Glutamatergic neuron (in vitro differentiated cells): Measurements from ENCODE around the gene SCN8A. TPM values are rescaled to one million over a fixed set of nuclear protein-coding genes. Genes with fewer than 3 reads are reported as not detected.

Experiments
- DNase-seq: peaks from one replicate; pipeline ENCODE4 v3.0.0; 2022
- H3K27ac Mint-ChIP-seq: one replicate; pipeline ENCODE4 v1.8.0; 2020; ENCODE audit warnings: mild to moderate bottlenecking, mixed read lengths, inconsistent platforms; ENCODE audit not compliant: unreplicated experiment
- H3K27me3 Mint-ChIP-seq: one replicate; pipeline ENCODE4 v1.8.0; 2020; ENCODE audit warnings: mild to moderate bottlenecking, moderate library complexity, mixed read lengths, inconsistent platforms; ENCODE audit not compliant: unreplicated experiment
- H3K36me3 Mint-ChIP-seq: one replicate; pipeline ENCODE4 v1.8.0; 2020; ENCODE audit warnings: mild to moderate bottlenecking, mixed read lengths, inconsistent platforms; ENCODE audit not compliant: unreplicated experiment
- H3K4me1 Mint-ChIP-seq: one replicate; pipeline ENCODE4 v1.8.0; 2020; ENCODE audit warnings: mild to moderate bottlenecking, low read depth, mixed read lengths, inconsistent platforms; ENCODE audit not compliant: unreplicated experiment
- H3K4me3 Mint-ChIP-seq: one replicate; pipeline ENCODE4 v1.8.0; 2020; ENCODE audit warnings: mild to moderate bottlenecking, mixed read lengths, inconsistent platforms; ENCODE audit not compliant: unreplicated experiment
- H3K9me3 Mint-ChIP-seq: one replicate; pipeline ENCODE4 v1.8.0; 2020; ENCODE audit warnings: mild to moderate bottlenecking, moderate library complexity, mixed read lengths, inconsistent platforms; ENCODE audit not compliant: unreplicated experiment
- total RNA-seq: library from RNA; stranded (reverse); fragmentation: NEBNext Ultra II Directional; extraction: Animal tissue kit (Norgen Biotek cat#: 25700); gene quantifications from one replicate; pipeline ENCODE4 v1.2.1, GENCODE V29; 2021; ENCODE audit not compliant: unreplicated experiment
- TF ChIP-seq, protein P1 (sequence below): fragments of 200-600 bp; sonication (generic); IDR thresholded peaks from one replicate; pipeline ENCODE4 v1.5.0; 2021; ENCODE audit not compliant: partially characterized antibody, unreplicated experiment

Gene SCN8A
- total RNA-seq, 1 donor from 2014 or later: 47.6 TPM

DNA sequence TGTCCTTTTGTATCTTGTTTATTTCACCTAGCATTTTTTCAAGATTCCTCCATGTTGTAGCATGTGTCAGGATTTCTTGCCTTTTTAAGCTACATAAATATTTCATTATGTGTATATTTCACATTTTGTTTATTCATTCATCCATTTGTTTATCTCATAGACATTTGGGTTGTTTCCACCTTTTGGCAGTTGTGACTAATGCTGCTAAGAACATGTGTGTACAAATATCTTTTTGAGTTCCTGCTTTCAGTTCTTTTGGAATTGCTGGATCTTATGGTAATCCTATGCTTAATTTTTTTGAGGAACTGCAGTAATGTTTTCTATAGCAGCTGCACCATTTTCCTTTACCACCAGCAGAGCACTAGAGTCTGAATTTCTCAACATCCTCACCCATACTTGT, 62.4 kb downstream of the SCN8A start:
- Mint-ChIP-seq H3K27ac (no peak overlapping the region), H3K4me3 (no peak overlapping the region), H3K4me1 (peaks cover 4% of the 10 kb centered on the region), H3K27me3 (peaks cover 3% of the 10 kb centered on the region), H3K9me3 (peaks cover 1% of the 10 kb centered on the region), H3K36me3 (peaks cover 7% of the 10 kb centered on the region)
- DNase-seq: no peak
- TF ChIP-seq, protein P1, sequence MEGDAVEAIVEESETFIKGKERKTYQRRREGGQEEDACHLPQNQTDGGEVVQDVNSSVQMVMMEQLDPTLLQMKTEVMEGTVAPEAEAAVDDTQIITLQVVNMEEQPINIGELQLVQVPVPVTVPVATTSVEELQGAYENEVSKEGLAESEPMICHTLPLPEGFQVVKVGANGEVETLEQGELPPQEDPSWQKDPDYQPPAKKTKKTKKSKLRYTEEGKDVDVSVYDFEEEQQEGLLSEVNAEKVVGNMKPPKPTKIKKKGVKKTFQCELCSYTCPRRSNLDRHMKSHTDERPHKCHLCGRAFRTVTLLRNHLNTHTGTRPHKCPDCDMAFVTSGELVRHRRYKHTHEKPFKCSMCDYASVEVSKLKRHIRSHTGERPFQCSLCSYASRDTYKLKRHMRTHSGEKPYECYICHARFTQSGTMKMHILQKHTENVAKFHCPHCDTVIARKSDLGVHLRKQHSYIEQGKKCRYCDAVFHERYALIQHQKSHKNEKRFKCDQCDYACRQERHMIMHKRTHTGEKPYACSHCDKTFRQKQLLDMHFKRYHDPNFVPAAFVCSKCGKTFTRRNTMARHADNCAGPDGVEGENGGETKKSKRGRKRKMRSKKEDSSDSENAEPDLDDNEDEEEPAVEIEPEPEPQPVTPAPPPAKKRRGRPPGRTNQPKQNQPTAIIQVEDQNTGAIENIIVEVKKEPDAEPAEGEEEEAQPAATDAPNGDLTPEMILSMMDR: no peak

DNA sequence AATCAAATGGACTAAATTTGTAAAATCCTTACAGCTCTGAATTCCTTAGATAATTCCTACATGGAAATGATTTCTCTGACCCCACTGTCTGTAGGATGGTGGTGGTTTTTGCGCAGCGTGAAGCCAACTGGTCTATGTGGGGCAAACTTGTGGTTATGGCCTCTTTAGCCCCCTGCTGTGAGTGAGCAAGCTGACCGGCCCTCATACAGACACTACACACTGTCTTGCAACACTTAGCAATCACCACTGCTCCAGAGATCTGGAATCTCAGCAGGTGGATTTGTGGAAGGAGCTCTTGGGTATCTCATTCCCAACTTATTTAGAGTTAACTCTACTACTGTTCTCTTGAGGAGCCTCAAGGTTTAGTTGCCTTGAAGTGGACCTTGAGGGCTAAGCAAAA, 70.2 kb downstream of the SCN8A start:
- H3K4me1 Mint-ChIP-seq: peaks cover 24% of the 10 kb centered on the region
- TF ChIP-seq, protein P1: no peak
- no peaks in the 10 kb centered on the region for H3K27me3 Mint-ChIP-seq
- no peak for DNase-seq
- H3K9me3 Mint-ChIP-seq: no peaks in the 10 kb centered on the region
- peaks cover 7% of the 10 kb centered on the region for H3K36me3 Mint-ChIP-seq
- H3K4me3 Mint-ChIP-seq: no peak overlapping the region
- no peak overlapping the region for H3K27ac Mint-ChIP-seq

DNA sequence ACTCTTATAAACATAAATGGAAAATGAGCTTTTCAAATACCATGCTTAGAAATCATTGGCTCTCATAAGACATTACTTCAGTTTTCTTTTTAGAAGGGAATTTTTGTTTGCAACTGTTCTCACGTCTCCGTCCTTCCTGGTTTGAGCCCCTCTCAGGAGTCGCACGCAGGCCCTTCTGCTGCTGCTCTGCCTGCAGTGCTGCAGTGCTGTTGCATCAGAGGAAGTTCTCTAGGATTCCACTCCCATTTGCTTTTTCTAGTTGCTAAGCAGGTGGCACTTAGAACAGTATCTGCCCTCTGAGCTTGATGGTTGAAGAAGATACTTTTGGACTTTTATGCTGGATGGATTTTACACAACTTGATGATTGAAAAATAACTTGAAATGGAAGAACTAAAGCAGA, 70.8 kb downstream of the SCN8A start:
- H3K4me3 Mint-ChIP-seq: no peak overlapping the region
- peaks cover 24% of the 10 kb centered on the region for H3K4me1 Mint-ChIP-seq
- H3K27ac Mint-ChIP-seq: peak overlapping the region; percentile 44
- peaks cover 7% of the 10 kb centered on the region for H3K36me3 Mint-ChIP-seq
- H3K9me3 Mint-ChIP-seq: no peaks in the 10 kb centered on the region
- DNase-seq: peak; percentile 24
- TF ChIP-seq, protein P1: no peak
- H3K27me3 Mint-ChIP-seq: no peaks in the 10 kb centered on the region

DNA sequence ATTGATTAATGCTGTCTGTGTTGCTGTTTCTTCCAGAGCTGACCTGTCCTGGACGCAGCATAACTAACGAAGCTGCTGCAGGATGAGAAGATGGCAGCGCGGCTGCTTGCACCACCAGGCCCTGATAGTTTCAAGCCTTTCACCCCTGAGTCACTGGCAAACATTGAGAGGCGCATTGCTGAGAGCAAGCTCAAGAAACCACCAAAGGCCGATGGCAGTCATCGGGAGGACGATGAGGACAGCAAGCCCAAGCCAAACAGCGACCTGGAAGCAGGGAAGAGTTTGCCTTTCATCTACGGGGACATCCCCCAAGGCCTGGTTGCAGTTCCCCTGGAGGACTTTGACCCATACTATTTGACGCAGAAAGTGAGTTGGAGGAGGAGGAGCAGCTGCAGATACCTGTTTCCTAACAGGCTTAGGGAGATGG, 71.7 kb downstream of the SCN8A start:
- TF ChIP-seq, protein P1: no peak
- peaks cover 7% of the 10 kb centered on the region for H3K36me3 Mint-ChIP-seq
- H3K4me1 Mint-ChIP-seq: peaks cover 24% of the 10 kb centered on the region
- H3K27me3 Mint-ChIP-seq: no peaks in the 10 kb centered on the region
- H3K4me3 Mint-ChIP-seq: no peak overlapping the region
- H3K27ac Mint-ChIP-seq: no peak overlapping the region
- no peaks in the 10 kb centered on the region for H3K9me3 Mint-ChIP-seq
- DNase-seq: no peak

DNA sequence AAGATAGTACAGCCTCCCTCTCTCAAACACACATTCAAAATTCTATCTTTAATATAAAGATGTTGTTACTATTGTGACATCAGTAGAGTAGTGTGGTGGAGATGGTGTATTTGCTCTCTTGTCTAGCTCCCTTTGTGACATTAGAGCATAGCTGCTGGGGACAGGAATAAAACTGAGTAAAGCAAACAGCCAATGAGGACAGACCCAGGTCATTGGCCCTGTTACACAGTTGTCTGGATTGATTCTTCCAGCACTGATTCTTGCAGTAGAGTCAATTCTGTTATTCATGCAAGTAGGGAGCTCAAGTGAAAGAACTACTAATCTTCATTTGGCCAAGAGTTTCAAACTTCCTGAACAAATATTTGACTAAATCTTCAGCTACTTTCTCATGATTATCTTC, 72.4 kb downstream of the SCN8A start:
- peaks cover under 1% of the 10 kb centered on the region for H3K36me3 Mint-ChIP-seq
- peaks cover 24% of the 10 kb centered on the region for H3K4me1 Mint-ChIP-seq
- DNase-seq: no peak
- H3K4me3 Mint-ChIP-seq: no peak overlapping the region
- no peaks in the 10 kb centered on the region for H3K9me3 Mint-ChIP-seq
- H3K27ac Mint-ChIP-seq: no peak overlapping the region
- TF ChIP-seq, protein P1: no peak
- no peaks in the 10 kb centered on the region for H3K27me3 Mint-ChIP-seq
